Measurements from ENCODE around the gene MTOR.
A peak's percentile ranks its signal among the peaks of the same experiment; 100 is the strongest.
"Not testable (repeated sequence)": the region's sequence is repeated elsewhere in the genome, so short reads cannot be mapped to it uniquely, and the experiment has no call there.

The MTOR gene

GRCh38 chr1:11107599-11107998 is 154.8 kb downstream of the MTOR start:
- peak; percentile 1 for DNase-seq (ENCODE audit: low spot score)

- no peak for DNase-seq (ENCODE audit: low spot score)
Observed at GRCh38 chr1:11105586-11105985, 156.8 kb downstream of the MTOR start.

- DNase-seq (ENCODE audit: low spot score): no peak
Observed at GRCh38 chr1:11101347-11101746, 161.0 kb downstream of the MTOR start.

DNA sequence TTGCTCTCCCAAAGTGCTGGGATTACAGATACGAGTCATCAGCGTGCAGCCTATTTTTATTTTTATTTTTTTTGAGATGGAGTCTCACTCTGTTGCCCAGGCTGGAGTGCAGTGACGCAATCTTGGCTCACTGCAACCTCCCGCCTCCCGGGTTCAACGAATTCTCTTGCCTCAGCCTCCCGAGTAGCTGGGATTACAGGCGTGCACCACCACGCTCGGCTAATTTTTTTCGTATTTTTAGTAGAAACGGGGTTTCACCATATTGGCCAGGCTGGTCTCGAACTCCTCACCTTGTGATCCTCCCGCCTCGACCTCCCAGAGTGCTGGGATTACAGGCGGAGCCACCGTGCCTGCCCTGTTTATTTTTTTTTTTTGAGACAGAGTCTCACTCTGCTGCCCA is 161.5 kb downstream of the MTOR start:
- not testable (repeated sequence) for DNase-seq (ENCODE audit: low spot score)

DNA sequence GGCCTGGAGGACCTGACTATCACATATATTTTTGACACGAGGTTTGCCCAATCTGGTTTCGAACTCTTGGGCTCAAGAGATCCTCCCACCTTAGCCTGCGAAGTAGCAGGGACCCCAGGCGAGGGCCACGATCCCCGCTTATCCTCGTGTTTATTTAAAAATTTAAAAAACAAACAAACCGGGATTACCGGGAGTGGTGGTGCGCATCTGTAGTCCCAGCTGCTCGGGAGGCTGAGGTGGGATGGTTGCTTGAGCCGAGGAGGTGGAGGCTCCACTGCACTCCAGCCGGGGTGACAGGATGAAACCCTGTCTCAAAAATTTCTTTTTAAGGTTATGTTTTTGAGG is 162.2 kb downstream of the MTOR start:
- DNase-seq (ENCODE audit: low spot score): no peak

DNA sequence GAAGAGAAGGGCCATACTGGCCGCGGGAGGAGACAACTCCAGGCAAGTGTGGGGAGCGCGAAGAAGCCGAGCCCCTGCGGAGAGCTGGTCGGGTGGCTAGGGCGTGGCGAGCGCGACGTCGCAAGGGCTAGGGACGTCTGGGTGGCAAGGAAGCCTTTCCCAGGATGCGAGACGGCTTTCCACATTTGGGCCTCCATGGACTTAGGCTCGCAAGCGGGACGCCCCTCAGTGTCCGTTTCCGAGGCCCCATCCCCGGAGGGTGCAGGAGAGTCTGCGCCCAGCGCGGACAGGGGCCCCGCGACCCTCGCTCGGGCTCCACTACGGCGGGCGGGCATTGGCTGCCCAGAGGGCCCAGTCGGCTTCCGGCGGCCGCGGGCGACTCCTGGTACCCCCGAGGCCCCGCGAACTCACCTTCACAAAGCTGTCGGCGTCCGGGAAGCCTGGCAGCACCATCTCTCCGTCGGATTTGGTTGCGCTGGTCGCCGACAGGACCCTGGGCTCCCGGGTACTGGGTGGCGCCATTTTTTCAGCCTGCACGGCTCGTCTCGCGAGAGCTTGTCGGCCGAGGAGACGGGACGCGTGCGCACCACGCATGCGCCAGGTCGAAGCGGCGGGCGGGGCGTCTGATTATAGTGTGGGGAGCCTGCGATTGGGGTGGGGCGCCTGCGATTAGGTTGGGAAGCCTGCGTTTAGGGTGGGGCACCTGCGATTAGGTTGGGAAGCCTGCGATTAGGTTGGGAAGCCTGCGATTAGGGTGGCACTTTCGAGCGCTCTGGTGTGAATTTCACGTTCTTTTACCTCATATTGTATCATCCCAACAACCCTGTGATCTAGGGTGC is 162.8 kb downstream of the MTOR start, which contains the start of gene EXOSC10:
TSS of gene EXOSC10 (minus strand) at position 560 of the 839 bp plus-strand sequence. CDS start at position 522, 38 bp downstream.
- DNase-seq (ENCODE audit: low spot score): peak; percentile 99

GRCh38 chr1:11098931-11099309 is 163.4 kb downstream of the MTOR start:
- no peak for DNase-seq (ENCODE audit: low spot score)

DNA sequence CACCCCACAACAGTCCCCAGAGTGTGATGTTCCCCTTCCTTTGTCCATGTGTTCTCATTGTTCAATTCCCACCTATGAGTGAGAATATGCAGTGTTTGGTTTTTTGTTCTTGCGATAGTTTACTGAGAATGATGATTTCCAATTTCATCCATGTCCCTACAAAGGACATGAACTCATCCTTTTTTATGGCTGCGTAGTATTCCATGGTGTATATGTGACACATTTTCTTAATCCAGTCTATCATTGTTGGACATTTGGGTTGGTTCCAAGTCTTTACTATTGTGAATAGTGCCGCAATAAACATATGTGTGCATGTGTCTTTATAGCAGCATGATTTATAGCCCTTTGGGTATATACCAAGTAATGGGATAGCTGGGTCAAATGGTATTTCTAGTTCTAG is 178.6 kb downstream of the MTOR start:
- not testable (repeated sequence) for DNase-seq (ENCODE audit: low spot score)

- DNase-seq (ENCODE audit: low spot score): no peak
Observed at GRCh38 chr1:11080931-11081330, 181.4 kb downstream of the MTOR start.

DNA sequence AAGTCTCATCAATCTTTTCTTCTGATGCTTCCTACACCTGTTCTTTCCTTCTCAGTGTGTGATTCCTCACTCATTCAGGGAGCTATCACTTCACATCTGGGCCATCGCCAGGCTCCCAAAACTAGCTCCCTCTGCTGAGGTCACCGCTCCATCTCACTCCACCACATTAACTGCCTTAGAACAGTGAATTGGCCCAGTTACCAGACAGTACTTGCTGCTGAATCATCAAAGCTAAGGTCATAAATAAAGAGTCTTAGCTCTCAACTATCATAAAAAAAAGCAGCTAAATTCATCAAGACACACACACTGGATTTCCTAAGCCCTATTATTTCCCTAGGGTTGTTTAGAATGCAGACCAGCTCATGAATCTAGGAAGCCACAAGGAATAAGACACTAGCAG is 183.7 kb downstream of the MTOR start:
- peak; percentile 74 for DNase-seq (ENCODE audit: low spot score)

DNA sequence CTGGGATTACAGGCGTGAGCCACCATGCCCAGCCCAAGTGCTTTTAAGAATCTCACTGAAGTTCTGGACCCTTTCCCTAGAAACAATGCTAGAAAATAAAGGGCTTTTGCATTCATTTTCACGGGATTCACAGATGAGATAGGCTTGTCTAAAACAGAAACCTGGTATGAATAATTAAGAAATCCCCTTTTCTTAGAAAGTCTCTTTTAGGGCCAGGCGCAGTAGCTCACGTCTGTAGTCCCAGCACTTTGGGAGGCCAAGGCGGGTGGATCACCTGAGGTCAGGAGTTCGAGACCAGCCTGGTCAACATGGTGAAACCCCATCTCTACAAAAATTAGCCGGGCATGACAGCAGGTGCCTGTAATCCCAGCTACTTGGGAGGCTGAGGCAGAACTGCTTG is 189.0 kb downstream of the MTOR start:
- not testable (repeated sequence) for DNase-seq (ENCODE audit: low spot score)

DNA sequence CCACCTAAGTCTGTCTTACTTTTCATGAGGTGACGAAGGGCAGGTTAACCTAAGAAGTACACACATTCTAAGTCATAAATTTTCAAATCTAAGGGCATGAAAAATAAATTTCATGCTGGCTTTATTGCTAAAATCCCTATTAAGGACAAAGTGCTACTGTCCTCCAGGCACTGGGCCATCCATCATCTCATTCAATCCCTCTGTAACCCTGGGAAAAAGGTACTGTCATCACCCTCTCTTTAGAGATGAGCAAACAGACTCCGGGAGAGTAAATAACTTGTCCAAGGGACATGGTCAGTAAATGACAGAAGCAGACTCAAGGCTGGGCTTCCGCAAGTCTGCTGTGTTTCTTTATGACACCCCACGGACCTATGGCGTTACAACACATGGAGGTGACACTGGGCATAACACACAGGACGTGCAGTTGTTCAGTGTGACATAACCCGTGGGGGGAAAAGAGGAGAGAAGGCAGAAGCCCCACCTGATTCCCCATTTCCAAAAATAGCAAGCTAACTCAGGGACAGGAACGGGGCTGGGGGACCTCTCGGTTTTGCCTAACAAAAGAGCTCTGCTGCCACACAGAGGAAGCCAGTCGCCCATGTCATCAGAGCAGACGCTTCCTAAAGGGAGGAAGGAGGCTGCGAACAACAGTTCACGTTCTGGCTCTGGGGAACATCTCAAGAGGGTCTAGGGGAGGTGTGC is 190.0 kb downstream of the MTOR start:
- no peak for DNase-seq (ENCODE audit: low spot score)

- no peak for DNase-seq (ENCODE audit: low spot score)
Observed at GRCh38 chr1:11071463-11072215, 190.7 kb downstream of the MTOR start.

DNA sequence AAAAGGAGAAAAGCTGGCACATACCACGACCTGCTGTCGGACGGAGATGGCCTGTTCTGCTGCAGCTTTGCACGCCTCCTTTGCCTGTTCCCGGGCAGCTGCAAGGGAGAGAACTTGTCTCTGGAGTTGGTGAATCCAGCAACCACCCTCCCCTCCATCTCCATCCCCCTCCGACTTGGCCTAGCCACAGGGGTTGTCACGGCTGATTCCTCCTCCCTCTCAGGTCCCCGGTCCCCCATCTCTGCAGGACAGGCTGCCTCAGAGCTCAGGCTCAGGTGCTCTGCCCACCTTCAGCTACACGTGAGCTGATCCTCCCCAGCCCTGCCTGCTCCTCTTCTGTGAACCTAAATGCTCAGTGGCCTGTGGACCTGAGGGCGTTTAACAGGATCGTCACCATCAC is 191.5 kb downstream of the MTOR start:
- no peak for DNase-seq (ENCODE audit: low spot score)

DNA sequence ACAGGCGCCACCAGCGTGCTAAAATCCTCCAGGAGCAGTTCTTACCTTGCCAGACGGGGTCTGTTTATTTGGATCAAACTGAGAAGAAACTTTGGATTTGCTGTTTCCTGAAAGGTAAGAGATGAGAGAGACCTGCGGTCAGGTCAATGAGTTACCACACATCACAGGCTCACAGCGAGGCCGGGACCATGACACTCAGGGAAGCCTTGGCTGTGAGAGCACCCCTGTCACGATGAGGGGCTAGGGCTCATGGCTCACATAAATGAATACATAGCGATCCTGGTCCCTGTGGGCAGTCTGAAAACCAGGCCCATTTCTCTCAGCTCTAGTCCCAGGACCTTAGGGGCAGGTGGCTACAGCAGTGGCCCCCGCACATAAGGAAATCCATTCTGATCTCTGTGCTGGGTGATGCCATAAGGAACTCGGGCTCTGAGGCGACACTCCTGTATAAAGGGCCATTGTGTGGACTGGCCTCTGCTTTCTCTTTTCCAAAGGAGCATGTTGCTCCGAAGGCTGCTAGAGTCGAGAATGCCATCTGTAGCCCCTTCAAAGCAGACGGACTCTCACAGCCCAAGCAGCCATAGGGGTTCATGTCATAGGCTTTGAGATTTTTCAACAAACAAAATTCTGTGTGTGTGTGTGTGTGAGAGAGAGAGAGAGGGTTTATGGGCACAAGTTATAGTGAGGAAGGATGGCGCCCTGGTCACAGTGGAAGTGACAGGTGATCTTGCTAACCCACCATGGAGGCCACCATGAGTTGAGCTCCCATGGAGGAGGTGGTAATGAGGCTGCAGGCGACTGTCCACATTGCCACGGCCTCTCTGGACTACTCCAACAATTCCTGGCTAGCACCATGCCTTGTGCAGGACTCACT is 193.5 kb downstream of the MTOR start:
- DNase-seq (ENCODE audit: low spot score): no peak

DNA sequence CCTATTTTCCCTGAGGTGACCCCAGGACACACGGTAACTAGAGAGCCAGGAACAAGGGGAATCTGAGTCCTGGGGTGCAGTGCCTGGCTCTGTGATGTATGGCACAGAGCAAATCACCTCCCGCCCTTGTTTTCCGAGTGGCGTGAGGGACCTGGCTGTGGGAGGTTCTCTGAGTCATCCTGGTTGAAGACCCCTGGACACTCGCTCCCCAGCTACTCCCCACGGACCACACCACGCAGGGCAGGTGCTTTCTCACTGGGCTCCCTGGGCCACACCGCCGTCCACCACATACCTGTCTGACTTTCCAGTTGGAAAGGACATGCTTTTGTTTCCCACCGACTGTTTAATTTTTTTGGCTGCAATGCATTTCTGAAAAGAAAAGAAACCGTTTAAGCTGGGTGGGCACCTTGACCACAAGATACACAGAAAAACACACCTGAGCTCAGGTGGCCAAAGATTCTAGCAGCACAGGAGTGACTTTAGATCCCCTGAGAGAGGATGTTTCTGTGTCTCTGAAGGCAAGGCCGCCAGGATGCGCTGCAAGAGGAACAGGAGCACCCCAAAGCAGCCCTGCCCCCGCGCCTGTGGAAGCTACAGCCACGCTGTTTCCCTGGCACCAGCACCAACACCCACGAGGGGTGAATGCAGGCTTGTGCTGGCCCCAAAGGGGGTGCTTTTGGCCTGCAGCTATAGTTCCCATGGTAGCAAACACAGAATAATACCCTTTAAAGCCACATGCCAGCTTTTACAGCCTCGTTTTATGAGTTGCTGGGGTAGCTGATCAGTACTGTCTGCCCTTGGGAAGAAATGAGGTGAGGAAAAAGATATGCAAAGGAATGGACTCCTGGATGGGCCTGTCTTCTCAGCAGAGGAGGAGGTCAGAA is 194.4 kb downstream of the MTOR start:
- DNase-seq (ENCODE audit: low spot score): no peak

DNA sequence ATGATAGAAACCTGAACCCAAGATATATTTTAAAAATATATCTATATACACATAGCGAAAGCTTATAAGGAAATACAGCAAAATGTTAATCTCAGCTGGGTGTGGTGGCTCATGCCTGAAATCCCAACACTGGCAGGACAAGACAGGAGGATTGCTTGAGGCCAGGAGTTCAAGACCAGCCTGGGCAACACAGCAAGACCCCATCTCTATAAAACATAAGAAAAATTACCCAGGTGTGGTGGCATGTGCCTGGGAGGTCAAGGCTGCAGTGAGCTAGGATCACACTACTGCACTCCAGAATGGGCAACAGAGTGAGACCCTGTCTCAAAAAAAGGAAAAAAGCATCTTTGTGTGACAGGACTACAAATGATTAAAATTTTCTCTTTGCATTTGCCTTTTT is 196.6 kb downstream of the MTOR start:
- DNase-seq (ENCODE audit: low spot score): no peak

GRCh38 chr1:11064942-11065341 is 197.4 kb downstream of the MTOR start:
- DNase-seq (ENCODE audit: low spot score): no peak

GRCh38 chr1:11063937-11064537 is 198.3 kb downstream of the MTOR start:
- DNase-seq (ENCODE audit: low spot score): not testable (repeated sequence)

DNA sequence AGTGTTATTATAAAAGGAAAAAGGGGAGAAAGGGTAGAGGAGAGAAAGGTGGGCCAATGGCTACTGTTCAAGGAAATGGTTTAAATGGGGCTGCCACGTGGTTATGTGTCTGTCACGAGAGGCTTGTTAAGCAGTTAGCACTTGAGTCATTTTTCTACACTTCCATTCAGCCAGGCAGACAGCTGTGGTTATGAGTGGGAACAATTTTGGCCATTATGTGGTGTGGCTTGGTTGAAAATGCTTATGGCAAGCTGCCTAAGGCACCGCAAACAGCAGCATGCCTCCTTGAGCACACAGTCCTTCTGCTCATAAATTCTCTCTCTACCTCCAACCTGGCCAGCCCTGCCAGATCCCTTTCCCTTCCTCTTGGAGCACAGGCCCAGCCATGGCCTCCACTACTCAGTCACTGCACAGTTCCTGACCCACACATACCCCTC is 199.4 kb downstream of the MTOR start:
- peak; percentile 77 for DNase-seq (ENCODE audit: low spot score)
